Activated B cell treated with CpG ODN at 0.5 μM for 24 hours (primary cell): ENCODE data around the gene PRR5L. TPM values are rescaled to one million over a fixed set of nuclear protein-coding genes. Genes with fewer than 3 reads are reported as not detected.

Experiments
- ATAC-seq: fragments of 200-7000 bp; cut with Tn5 transposase; one replicate; pipeline ENCODE4 v1.10.0; 2021; ENCODE audit warnings: low read depth, mild to moderate bottlenecking, moderate library complexity
- CTCF ChIA-PET: fragments of 350-600 bp; sonication (Branson Sonifier 250); formaldehyde crosslinking; loops from one replicate; lab custom pipeline; 2021; ENCODE audit warnings: antibody characterized with exemption; lab: Charles Lee
- POLR2A ChIA-PET: fragments of 350-600 bp; sonication (Branson Sonifier 250); formaldehyde crosslinking; loops from one replicate; lab custom pipeline; 2021; ENCODE audit warnings: antibody characterized with exemption; lab: Charles Lee
- DNase-seq: peaks from one replicate; pipeline ENCODE4 v3.0.0; 2022
- H3K27ac Mint-ChIP-seq: one replicate; pipeline ENCODE4 v1.8.0; 2020; ENCODE audit warnings: mixed read lengths
- H3K27me3 Mint-ChIP-seq: one replicate; pipeline ENCODE4 v1.8.0; 2021; ENCODE audit warnings: mixed read lengths
- H3K36me3 Mint-ChIP-seq: one replicate; pipeline ENCODE4 v1.8.0; 2021; ENCODE audit warnings: low read depth, mixed read lengths
- H3K4me1 Mint-ChIP-seq: one replicate; pipeline ENCODE4 v1.8.0; 2021; ENCODE audit warnings: mixed read lengths
- H3K4me3 Mint-ChIP-seq: one replicate; pipeline ENCODE4 v1.8.0; 2020; ENCODE audit warnings: mild to moderate bottlenecking, mixed read lengths
- H3K9me3 Mint-ChIP-seq: one replicate; pipeline ENCODE4 v1.8.0; 2020; ENCODE audit warnings: mixed read lengths
- CTCF ChIP-seq: fragments of 200-600 bp; IDR thresholded peaks from one replicate; pipeline ENCODE4 v1.8.0; 2022; ENCODE audit warnings: antibody characterized with exemption, mild to moderate bottlenecking
- intact Hi-C: fragments of 100-400 bp; cut with micrococcal nuclease; formaldehyde crosslinking; loops from one replicate; pipeline ENCODE4 v1.15.1; 2024
- total RNA-seq: library from RNA; stranded (reverse); gene quantifications from 2 replicates; pipeline ENCODE4 v1.2.3, GENCODE V29; 2022

PRR5L gene
- total RNA-seq, 1 donor from 2014 or later = 1.0 TPM

- no peaks in the 10 kb centered on the region for H3K36me3 Mint-ChIP-seq
- peaks cover 4% of the 10 kb centered on the region for H3K9me3 Mint-ChIP-seq
- intact Hi-C loops = loop anchor here (2.0 kb wide), 1 partner anchor 14 kb away; no protein-coding TSS in a partner anchor
- ATAC-seq (no peak), DNase-seq (no peak)
- no peak overlapping the region for H3K4me3 Mint-ChIP-seq
- POLR2A ChIA-PET = interaction anchor here (0.7 to 0.9 kb wide), 2 partner anchors 16 to 19 kb away, joined by 3 read pairs; no protein-coding TSS in a partner anchor
- CTCF ChIA-PET = no interaction called here
- TF ChIP-seq CTCF = no peak
- H3K27me3 Mint-ChIP-seq = no peaks in the 10 kb centered on the region
- peaks cover 48% of the 10 kb centered on the region for H3K4me1 Mint-ChIP-seq
- no peak overlapping the region for H3K27ac Mint-ChIP-seq
Measured at GRCh38 chr11:36394926-36395325, 98.8 kb downstream of the PRR5L start.

- Mint-ChIP-seq H3K9me3 (peaks cover 4% of the 10 kb centered on the region), H3K4me3 (no peak overlapping the region), H3K36me3 (no peaks in the 10 kb centered on the region), H3K27ac (no peak overlapping the region), H3K27me3 (no peaks in the 10 kb centered on the region), H3K4me1 (peaks cover 50% of the 10 kb centered on the region)
- no peak for TF ChIP-seq CTCF
- POLR2A ChIA-PET = no interaction called here
- DNase-seq = no peak
- CTCF ChIA-PET = no interaction called here
- intact Hi-C loops = loop anchor here (2.0 kb wide), 1 partner anchor 13 kb away; no protein-coding TSS in a partner anchor
- no peak for ATAC-seq
Measured at GRCh38 chr11:36395978-36396736, 100.1 kb downstream of the PRR5L start.

- ChIA-PET CTCF (no interaction called here), POLR2A (no interaction called here)
- H3K9me3 Mint-ChIP-seq = no peaks in the 10 kb centered on the region
- H3K27ac Mint-ChIP-seq = no peak overlapping the region
- intact Hi-C loops = no loop called here
- no peaks in the 10 kb centered on the region for H3K27me3 Mint-ChIP-seq
- DNase-seq (no peak), ATAC-seq (no peak)
- H3K36me3 Mint-ChIP-seq = no peaks in the 10 kb centered on the region
- TF ChIP-seq CTCF = no peak
- H3K4me1 Mint-ChIP-seq = peaks cover 40% of the 10 kb centered on the region
- no peak overlapping the region for H3K4me3 Mint-ChIP-seq
Measured at GRCh38 chr11:36398231-36398953, 102.3 kb downstream of the PRR5L start.

DNA sequence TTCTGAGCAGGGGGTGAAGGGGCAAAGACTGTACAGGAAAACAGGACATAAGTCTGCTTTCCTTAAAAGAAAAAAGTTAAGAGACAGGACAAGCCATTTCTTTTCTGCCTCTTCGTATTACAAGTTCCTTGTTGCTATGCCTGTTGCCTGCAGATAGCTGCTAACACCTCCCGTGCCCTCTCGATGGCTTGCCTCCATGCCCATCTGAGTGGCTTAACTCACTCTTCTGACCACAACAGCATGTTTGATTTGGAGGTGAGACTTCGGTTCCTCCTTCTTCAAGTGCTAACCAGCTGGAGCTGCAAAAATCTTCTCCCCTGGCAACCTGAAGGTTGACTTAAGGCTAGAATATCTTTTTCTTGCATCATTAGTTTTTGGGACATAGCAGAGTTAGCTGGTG is 103.1 kb downstream of the PRR5L start:
- DNase-seq = no peak
- H3K27me3 Mint-ChIP-seq = no peaks in the 10 kb centered on the region
- H3K4me1 Mint-ChIP-seq = peaks cover 37% of the 10 kb centered on the region
- POLR2A ChIA-PET = interaction anchor here (1.2 kb wide), 1 partner anchor 10 kb away, joined by 3 read pairs; no protein-coding TSS in a partner anchor
- H3K4me3 Mint-ChIP-seq = no peak overlapping the region
- H3K9me3 Mint-ChIP-seq = no peaks in the 10 kb centered on the region
- CTCF ChIA-PET = interaction anchor here (1.2 kb wide), 1 partner anchor 13 kb away, joined by 3 read pairs; no protein-coding TSS in a partner anchor
- intact Hi-C loops = no loop called here
- TF ChIP-seq CTCF = no peak
- ATAC-seq = no peak
- H3K36me3 Mint-ChIP-seq = no peaks in the 10 kb centered on the region
- H3K27ac Mint-ChIP-seq = no peak overlapping the region

GRCh38 chr11:36399745-36400144 is 103.7 kb downstream of the PRR5L start:
- intact Hi-C loops = loop anchor here (1.0 kb wide), 1 partner anchor 12 kb away; no protein-coding TSS in a partner anchor
- no peaks in the 10 kb centered on the region for H3K36me3 Mint-ChIP-seq
- DNase-seq (no peak), ATAC-seq (no peak)
- POLR2A ChIA-PET = interaction anchor here (1.2 to 1.4 kb wide), 2 partner anchors 10 to 19 kb away, joined by 3 to 5 read pairs; no protein-coding TSS in a partner anchor
- H3K27ac Mint-ChIP-seq = no peak overlapping the region
- peaks cover 36% of the 10 kb centered on the region for H3K4me1 Mint-ChIP-seq
- no peaks in the 10 kb centered on the region for H3K27me3 Mint-ChIP-seq
- H3K9me3 Mint-ChIP-seq = no peaks in the 10 kb centered on the region
- no peak overlapping the region for H3K4me3 Mint-ChIP-seq
- CTCF ChIA-PET = interaction anchor here (1.0 to 1.2 kb wide), 2 partner anchors 14 to 20 kb away, joined by 3 read pairs; no protein-coding TSS in a partner anchor
- TF ChIP-seq CTCF = no peak
